ENCODE results near the gene PYGO2. TPM values are rescaled to one million over a fixed set of nuclear protein-coding genes. Genes with fewer than 3 reads are reported as not detected.
"Not testable (repeated sequence)": the region's sequence is repeated elsewhere in the genome, so short reads cannot be mapped to it uniquely, and the experiment has no call there.

The PYGO2 gene
- total RNA-seq, 1 experiment from 2014 or later = 18.4 TPM

DNA sequence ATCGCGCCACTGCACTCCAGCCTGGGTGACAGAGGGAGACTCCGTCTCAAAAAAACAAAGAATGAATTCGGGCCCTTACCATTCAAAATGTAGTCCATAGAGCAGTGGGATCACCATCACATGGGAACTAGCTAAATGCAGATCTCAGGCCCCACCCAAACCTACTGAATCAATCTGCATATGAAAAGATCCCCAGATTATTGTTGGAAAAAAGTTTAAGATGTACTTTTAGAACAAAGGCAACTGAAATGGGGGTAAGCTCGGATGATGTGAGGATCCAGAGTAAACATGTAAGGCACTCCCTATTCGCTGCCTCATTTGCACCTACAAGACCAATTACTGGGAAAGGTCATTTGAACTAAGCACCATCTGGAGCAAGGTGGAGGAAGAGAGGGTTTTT, 20.8 kb upstream of the PYGO2 start:
- no peak for DNase-seq (ENCODE audit: low read depth)

DNA sequence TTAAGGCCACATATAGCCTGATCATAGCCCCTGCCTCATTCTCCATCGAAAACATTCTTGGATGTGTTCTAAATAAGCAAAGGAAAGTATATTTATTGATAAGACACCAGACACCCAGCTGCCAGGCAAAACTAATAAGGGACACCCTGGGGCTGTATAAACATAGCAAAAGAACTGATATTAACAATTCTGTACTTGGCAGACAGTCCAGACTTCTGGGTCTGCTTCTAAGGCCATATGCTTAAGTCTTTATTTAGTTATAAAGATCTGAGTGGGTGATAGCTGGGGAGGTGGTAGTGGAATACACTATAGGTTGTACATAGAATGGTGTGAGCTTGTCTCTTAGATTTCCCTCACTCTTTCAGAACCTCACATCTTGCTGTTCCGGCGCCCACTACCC, 16.8 kb upstream of the PYGO2 start:
- DNase-seq (ENCODE audit: low read depth) = no peak

DNA sequence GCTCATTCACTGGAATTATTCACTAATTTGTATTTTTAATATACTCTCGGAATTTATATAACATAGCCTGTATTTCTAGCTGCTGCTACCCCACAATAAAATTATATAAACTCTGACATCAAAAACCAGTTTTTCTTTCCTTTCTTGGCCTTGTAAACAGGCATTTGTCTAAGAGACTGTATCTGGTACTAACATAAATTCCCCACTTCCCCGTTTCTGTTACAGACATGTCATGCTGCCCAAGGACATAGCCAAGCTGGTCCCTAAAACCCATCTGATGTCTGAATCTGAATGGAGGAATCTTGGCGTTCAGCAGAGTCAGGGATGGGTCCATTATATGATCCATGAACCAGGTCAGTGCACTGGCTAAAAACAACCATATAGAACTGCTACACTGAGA, 16.2 kb upstream of the PYGO2 start:
- DNase-seq (ENCODE audit: low read depth) = not testable (repeated sequence)

DNA sequence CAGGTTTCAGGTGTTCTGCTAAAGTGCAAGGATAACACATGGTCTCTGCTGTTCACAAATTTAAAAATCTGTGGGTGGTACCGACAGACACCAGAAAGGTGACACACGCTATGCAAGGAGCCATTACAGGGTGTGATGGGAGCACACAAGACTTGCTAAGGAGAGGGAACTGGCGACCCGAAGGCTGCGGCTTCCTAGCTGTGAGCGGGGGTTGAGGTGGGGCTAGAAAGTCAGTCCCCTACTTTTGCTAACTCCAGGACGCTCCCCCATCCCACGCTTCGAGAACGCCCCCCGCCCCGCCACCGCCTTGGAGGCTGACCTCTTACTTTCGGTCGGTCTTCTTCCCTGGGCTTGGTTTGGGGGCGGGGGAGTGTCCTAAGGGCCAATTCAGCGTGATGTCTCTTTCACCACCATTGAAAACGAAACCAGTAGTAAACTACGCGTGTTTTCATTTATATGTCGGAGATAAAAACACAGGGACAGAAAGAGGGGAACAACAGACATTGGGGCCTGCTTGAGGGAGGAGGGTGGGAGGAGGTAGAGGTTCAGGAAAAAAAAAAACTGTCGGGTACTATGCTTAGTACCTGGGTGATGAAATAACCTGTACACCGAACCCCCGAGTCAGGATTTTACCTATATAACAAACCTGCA, 14.0 kb upstream of the PYGO2 start:
- peak; percentile 56 for DNase-seq (ENCODE audit: low read depth)

DNA sequence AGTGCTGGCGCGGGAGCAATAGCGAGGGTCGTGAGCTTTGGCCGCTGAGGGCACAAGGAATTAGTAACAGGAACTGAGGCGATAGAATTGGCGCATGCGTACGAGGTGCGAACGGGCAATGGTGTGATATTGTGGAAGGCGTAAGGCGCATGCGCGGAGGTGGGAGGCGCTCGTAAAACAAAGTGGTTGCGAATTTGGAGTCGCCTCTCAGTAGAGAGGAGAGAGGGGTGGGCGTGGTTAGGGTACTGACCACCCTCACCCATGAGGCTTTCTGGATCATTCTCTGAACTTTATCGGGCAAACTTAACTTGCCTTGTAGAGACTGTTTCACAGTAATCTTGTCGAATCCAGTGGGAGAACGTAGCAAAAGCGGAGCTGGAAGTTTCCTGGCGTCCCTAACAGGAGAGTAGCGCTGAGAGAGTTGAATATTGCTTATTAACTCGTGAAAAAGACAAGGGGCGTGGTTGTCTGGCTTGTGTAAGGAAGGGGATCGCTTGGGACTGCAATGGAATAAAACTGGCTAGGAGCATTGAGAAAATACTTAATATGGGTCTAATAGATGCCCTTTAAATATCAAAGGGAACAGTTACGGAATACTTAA, 13.3 kb upstream of the PYGO2 start:
- DNase-seq (ENCODE audit: low read depth) = peak; percentile 92

DNA sequence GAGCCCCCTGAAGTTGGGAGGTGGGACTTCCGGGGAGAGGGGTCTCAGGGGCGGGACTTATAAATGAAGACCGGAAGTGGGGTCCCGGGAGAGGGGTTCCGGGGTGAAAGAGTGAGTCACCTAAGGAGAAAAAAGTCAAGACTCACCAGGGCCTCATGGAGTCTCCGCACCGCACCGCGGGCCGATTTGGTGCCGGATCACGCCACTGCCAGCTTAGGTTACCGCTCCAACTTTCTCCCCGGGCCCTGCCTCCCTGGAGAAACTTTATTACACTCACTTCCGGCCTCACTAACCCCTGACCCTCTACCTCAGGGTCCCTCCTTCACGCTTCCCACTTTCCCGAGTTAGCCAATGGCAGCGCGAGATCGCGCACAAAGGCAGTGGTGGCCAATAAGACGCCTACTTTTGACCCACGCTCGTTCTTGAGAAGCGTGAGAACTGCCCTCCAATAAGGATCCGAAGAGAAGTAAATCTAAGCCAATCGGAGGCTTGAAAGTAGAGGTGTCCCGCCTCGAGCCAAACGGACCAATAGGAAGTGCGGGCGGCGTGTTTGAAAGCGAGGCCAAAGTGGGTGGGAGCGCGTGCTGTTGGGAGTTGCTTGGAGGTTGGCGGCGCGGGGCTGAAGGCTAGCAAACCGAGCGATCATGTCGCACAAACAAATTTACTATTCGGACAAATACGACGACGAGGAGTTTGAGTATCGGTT, 12.7 kb upstream of the PYGO2 start, which contains the start of gene CKS1B:
TSS of gene CKS1B (plus strand) at position 580 of the 706 bp plus-strand sequence. CDS start at position 645, 65 bp downstream.
- DNase-seq (ENCODE audit: low read depth) = peak; percentile 100

DNA sequence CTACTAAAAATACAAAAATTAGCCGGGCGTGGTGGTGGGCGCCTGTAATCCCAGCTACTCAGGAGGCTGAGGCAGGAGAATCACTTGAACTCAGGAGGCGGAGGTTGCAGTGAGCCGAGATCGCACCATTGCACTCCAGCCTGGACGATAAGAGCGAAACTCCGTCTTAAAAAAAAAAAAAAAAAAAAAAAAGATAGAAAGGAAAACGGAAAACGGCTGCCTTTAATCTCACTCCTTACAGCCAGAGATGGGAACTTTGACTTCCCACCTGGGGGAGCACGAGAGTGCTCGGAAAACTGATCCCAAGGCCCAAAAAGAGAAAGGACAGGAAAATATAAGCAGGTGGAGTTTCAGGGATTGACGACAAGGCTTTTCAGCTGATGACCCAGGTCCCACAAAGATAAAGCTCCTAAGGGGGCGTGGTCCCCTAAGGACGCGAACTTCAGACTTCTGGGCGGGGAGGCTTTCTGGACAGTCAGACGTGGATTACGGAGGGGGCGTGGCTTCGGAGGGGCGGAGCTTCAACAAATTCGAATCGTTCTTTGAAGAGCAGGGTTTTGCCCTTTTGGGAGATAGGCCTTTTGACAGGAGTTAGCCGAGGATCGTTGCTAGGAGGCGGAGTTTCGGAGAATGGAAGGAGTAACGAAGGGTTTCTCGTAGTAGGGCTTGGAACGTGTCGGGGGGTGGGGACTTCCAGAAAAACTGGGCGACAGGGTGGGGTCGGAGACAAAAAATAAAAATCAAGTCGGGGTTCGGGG, 11.9 kb upstream of the PYGO2 start:
- peak; percentile 98 for DNase-seq (ENCODE audit: low read depth)

DNA sequence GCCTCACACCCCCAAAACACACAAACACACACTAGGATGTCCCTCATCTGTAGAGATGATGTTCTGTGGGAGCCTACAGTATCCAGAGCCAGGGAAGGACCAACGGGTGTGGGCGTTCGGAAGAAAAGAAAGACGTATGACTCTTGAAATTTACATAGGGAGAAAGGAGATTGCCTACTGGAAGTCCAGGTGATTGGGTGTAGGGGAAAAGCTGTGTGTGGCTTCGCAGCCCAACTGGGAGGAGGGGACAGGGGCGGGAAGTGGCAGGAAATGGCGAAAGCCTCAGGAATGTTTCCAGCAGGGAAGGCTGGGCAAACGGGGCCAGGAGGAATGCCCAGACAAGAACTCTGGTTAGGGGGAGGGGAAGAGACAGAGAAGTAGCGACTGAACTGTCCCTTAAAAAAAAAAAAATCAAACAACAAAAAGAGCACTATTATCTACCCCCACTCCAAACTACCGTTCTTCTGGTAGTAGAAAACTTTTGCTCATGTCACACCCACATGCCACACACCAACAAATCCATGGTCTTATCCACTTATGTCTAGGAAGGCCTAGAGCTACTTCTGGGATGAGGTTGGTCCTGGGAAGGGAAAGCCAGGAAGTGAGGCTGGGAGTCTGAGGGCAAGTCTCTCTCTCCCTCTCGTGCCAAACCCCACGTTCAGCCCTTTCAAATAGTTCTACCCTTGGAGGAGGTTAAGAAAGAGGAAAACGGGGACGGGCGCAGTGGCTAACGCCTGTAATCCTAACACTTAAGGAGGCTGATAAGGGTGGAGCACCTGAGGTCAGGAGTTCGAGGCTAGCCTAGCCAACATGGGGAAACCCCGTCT, 11.1 kb upstream of the PYGO2 start:
- DNase-seq (ENCODE audit: low read depth) = peak; percentile 95

DNA sequence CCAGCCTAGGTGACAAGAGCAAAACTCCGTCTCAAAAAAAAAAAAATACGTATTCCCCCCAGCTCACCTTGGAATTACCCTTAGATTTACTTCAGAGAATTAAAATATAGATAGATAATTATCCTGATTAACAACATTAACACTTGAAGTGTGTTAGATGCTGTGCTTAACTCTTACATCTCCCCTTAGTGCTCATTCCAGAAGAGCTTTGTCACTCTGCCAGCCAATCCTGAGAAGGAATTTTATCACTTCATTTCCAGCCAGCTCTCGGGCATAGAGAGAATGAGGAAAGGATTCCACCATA, 10.6 kb upstream of the PYGO2 start:
- DNase-seq (ENCODE audit: low read depth) = no peak

DNA sequence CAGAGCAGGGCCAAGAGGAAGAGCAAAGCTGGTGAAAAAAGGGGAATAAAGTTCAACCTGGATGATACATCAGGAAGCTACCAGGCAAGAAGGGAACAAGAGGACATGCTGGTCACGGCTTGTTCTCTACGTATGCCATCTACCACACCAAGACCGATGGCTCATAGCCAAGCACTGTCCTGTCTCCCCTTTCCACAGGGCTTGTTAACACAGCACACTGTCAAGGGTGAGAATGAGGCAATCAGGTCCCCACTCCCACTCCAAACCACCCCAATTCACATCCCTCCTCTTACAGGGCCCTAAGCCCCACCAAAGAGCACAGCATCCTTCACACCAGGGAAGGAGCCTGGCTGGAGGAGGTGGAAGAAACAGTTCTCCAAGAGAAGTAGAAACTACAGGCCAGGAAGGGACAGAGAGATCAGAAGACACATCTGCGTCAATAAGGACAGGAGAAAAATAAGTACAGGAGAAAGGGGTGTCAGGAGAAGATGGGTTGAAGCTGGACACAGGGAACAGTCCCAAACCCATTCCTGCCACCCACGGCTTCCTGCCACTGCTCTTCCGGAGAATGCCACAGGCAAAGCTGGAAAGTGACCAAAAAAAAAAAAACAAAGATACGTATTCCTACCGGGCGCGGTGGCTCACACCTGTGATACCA, 9.9 kb upstream of the PYGO2 start:
- DNase-seq (ENCODE audit: low read depth) = peak; percentile 38

DNA sequence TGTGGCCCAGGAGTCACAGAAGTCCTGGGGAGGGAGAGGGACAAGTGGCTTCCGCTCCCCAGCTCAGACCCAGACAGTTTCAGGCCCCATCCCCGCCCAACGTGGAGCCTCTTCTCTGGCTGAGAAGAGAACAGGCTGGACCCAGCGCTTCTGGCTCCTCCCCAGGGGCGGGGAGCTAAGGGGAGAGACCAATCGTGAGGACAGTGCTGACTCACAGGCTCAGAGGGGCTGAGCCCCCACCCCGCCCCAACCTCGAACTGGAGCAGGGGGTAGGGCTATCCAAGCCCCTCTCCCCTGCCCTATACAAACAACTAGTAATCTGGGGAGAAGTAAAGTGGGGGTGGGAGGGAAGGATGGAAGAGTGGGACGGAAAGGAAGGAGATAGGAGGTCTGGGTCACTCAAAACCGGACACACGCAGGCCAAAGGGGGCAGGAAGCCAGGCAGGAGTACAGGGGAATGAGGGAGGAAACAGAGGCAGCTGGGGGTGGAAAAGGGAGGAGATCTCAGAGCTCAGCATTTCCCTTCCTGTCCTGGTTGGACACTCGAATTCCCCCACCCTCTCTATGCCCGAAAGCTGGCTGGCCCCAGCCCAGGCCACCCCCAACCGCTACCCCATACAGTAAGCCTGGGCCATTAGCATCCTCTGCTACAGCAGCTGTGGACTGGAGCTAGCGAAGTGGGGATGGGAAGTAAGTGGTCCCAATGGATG, 9.2 kb upstream of the PYGO2 start, which contains the start of gene SHC1:
TSS of gene SHC1 (minus strand) at position 117 of the 710 bp plus-strand sequence. CDS start 221 bp downstream, outside the sequence.
- peak; percentile 93 for DNase-seq (ENCODE audit: low read depth)

DNA sequence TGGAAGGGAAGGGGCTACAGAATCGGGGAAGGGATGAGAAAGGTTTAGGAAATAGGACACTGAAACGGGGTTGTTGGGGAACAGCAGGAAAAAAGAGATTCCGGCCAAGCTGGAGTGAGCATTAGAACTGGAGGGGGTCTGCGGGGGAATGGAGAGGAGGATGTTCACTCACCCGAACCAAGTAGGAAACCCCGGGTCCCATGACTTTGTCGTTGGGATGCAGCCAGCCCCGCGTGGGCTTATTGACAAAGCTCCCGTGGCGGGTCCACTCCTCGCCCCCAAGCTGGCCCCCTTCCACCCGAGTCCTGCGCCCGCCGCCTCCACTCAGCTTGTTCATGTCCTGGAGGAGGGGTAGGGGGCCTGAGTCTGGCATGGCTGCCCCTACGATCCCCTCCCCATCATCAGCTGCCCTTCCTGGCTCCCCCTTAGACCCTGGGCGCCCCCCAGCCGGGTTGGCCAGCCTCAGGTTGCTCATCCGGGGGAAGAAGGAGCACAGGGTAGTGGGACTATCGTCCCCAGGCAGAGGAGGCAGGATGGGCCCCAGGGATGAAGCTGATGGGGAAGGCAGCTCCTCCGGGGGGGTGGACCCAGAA, 8.4 kb upstream of the PYGO2 start:
- no peak for DNase-seq (ENCODE audit: low read depth)

DNA sequence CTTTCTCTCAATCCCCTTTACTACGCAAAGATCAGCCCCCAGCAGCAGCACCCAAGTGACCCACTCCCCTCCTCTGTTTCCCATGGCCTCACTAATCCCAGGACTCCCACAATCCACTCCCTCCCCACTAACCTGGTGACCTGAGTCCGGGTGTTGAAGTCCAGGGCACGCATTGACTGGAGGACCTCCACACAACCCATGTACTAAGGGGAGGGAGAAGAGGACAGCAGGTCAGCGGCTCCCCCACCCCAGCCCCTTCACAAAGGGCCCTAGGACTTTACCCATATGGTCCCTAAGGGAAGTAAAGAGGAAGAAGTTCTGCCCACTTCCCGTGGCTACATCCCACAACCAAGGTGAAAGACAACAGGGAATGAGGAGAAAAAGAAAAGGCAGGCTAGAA, 7.7 kb upstream of the PYGO2 start:
- no peak for DNase-seq (ENCODE audit: low read depth)

DNA sequence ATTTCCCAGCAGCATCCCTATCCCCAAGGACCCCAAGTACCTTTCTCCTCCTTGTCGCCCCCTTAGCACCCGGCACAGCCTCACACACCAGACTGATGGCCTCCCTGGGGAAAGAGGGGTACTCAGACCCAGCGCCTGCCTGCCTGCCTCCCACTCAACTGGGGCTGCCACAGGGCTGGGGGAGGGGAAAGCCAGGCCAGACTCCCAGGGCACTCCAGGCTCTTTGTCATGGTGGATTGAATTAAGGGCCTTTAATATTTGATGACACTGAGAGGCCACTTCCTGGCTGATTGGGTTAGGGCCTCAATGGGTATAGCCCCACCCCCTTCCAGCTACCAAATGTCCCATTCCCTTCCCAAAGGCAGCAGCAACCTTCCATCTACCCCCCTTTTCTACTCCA, 7.1 kb upstream of the PYGO2 start:
- DNase-seq (ENCODE audit: low read depth) = no peak

DNA sequence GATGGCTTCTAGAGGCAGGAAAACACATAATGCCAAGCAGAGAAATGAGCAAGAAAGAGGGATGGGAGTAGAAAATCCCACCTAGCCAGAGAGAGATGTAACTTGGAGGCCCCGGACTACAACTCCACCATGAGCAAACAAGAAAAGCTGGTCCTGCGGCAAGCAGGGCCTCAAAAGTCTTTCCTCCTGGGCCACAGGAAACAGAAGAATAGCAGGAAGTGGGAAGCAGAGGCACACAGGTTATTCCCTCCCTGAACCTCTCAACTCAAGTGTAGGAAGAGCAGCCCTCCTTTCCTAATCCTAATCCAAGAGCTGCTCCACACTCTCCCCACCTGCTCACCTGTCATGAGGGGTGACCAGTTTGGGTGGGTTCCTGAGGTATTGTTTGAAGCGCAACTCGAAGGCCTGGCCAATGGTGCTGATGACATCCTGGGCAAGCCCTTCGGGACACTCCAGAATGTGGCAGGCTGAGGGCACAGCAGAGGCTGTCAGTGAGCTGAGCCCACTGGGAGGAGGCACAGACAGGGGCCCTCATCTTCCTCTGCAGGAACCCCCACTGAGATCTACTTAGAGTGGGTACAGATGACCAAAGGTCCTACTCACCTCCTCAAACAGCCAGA, 5.9 kb upstream of the PYGO2 start:
- no peak for DNase-seq (ENCODE audit: low read depth)

DNA sequence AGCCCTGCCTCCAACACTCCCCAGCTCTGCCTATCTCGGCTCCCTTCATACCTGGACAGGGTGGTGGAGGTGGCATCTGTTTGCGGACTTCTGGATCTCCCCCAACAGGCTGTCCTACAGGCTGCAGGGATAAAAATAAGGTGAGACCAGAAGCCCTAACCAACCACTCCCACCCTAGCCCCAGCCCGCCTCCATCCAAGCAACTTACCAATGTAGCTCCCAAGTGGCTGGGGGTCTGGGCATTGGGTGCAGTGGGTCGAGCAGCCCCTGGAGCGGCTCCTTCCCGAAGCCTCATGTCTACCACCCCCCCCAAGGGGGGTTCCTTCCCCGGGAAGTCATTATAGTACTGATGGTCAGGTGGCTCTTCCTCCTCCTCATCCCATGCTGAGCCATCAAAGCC, 4.5 kb upstream of the PYGO2 start:
- no peak for DNase-seq (ENCODE audit: low read depth)

DNA sequence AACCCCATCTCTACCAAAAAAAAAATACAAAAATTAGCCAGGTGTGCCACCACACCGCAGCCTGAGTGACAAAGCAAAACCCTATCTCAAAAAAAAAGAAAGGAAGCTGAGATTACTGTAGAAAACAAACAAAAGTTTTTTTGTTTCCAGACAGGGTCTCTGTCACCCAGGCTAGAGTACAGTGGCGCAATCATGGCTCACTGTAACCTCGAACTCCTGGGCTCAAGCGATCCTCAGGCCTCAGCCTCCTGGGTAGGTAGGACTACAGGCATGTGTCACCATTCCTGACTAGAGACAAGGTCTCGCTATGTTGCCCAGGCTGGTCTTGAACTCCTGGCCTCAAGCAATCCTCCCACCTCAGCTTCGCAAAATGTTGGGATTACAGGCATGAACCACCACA, 2.8 kb upstream of the PYGO2 start:
- DNase-seq (ENCODE audit: low read depth) = no peak

DNA sequence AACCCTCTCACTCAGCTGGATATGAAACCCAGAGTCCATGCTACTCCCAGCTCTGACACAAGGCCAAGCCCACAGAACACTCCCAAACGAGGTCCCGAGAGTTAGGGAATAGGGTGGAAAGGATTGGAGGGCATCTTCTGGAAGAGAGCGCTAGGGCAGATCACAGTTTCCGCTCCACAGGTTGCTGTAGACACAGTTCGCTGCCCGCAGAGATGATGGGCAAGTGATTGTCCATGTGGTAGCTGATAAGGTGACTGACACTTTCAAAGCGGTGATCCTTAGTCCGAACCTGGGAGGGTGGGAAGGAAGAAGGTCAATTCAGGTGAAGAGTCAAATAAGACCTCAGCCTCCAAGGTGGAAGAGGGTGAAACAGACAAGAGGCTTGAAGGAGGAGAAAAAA, 2.1 kb upstream of the PYGO2 start:
- no peak for DNase-seq (ENCODE audit: low read depth)

DNA sequence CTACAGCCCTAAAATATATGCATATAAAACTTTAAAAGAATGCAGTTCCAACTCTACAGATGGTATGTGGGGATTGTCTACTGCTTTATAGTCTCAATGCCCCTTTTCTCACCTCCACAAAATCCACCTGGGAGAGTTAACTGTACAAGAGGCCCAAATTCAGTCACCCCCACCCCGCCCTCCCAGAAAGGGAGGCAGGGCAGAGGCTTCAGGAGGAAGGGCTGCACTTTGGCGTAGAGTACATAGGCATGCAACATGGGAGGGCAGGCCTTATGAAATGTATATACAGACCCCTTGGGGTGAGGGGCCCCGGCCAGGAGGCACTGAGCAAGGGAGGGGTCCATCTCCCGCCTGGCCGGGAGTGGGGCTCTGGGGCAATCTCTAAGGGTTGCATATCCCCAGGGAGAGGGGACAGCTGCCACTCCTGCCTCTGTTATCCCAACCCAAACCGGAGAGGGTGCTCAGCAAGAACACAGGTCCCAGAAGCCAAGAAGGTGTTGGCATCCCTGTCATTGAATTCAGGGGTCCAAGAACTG, 1.3 kb upstream of the PYGO2 start:
- DNase-seq (ENCODE audit: low read depth) = no peak
